AG04450 (cell line): Measurements from ENCODE around the gene AK5. TPM values are rescaled to one million over a fixed set of nuclear protein-coding genes. Genes with fewer than 3 reads are reported as not detected.

Source experiments
- CTCF ChIA-PET: fragments of 300-600, 350-600 bp; formaldehyde crosslinking; extraction: SDS; loops from one replicate; lab custom pipeline; 2022; ENCODE audit warnings: antibody characterized with exemption, inconsistent platforms; lab: Charles Lee
- POLR2A ChIA-PET: fragments of 350-600 bp; formaldehyde crosslinking; extraction: SDS; loops from one replicate; lab custom pipeline; 2021; ENCODE audit warnings: antibody characterized with exemption, inconsistent platforms; lab: Yijun Ruan, JAX
- DNase-seq: peaks from one replicate; pipeline ENCODE4 v3.0.0-alpha.2; 2011; ENCODE audit warnings: low read depth, low spot score
- H3K27ac ChIP-seq: one replicate; pipeline ENCODE4 v1.5.1; 2012; ENCODE audit warnings: low read depth, low read length, control low read depth
- H3K27me3 ChIP-seq: one replicate; pipeline ENCODE4 v1.6.0; 2012; ENCODE audit warnings: low read length; ENCODE audit not compliant: control insufficient read depth, insufficient read depth
- H3K4me3 ChIP-seq: 2 replicates; pipeline ENCODE4 v1.5.1; 2011; ENCODE audit warnings: mild to moderate bottlenecking, low read depth, low read length, control low read depth
- H3K9me3 ChIP-seq: 2 replicates; pipeline ENCODE4 v1.5.1; 2012; ENCODE audit warnings: low read length; ENCODE audit not compliant: control insufficient read depth, insufficient read depth
- polyA plus RNA-seq: library from polyadenylated mRNA; depleted of rRNA; stranded (reverse); fragments of >200 nt; gene quantifications from 2 replicates; pipeline ENCODE4 v1.2.3, GENCODE V29; 2011
- TF ChIP-seq, protein P1 (sequence below): IDR thresholded peaks from 2 replicates; pipeline ENCODE4 v1.5.1; 2011; ENCODE audit warnings: low read depth, low read length, control low read depth, inconsistent platforms

Gene AK5
- polyA plus RNA-seq, 1 experiment: 45.1 TPM

DNA sequence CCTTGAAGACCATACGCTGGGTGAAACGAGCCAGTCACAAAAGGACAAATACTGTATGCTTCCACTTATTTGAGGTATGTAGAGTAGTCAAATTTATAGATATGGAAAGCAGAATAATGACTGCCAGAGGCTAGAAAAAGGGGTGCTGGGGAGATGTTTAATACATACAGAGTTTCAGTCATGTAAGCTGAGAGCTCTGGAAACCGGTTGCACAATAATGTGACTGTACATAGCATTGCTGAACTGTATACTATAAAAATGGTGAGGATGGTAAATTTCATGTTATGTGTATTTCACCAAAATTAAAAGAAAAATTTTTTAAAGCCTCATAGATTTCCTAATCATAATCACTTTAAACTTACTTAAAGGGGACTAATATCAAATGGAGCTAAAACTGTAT is 289.8 kb downstream of the AK5 start:
- H3K4me3 ChIP-seq: no peak overlapping the region
- CTCF ChIA-PET: interaction anchor here (0.5 kb wide), 1 partner anchor 139 kb away, joined by 4 read pairs; no protein-coding TSS in a partner anchor
- no peak for DNase-seq
- TF ChIP-seq, protein P1, sequence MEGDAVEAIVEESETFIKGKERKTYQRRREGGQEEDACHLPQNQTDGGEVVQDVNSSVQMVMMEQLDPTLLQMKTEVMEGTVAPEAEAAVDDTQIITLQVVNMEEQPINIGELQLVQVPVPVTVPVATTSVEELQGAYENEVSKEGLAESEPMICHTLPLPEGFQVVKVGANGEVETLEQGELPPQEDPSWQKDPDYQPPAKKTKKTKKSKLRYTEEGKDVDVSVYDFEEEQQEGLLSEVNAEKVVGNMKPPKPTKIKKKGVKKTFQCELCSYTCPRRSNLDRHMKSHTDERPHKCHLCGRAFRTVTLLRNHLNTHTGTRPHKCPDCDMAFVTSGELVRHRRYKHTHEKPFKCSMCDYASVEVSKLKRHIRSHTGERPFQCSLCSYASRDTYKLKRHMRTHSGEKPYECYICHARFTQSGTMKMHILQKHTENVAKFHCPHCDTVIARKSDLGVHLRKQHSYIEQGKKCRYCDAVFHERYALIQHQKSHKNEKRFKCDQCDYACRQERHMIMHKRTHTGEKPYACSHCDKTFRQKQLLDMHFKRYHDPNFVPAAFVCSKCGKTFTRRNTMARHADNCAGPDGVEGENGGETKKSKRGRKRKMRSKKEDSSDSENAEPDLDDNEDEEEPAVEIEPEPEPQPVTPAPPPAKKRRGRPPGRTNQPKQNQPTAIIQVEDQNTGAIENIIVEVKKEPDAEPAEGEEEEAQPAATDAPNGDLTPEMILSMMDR: no peak
- H3K27ac ChIP-seq: no peak overlapping the region
- H3K27me3 ChIP-seq: no peaks in the 10 kb centered on the region
- POLR2A ChIA-PET: interaction anchor here (0.9 kb wide), 1 partner anchor 31 kb away, joined by 4 read pairs; no protein-coding TSS in a partner anchor
- H3K9me3 ChIP-seq: no peaks in the 10 kb centered on the region

DNA sequence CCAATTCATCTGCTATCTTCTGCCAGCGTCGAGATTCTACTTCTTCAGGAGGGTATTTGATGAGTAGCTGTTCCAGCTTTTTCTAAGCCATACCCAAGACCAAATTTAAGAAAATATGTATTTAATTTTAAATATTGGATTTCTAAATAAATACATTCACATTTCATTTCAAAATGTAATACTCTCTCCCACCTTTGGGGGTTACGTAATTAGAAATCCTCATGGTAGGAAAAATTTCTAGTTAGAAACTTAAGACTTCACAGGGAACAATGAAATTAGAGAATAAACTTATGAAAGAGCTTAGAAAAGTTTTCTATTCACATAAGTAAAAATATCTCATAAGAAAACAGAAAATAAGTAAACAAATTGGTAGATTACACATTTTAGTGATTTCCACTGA is 297.7 kb downstream of the AK5 start:
- Histone ChIP-seq H3K9me3 (no peaks in the 10 kb centered on the region), H3K4me3 (no peak overlapping the region), H3K27ac (no peak overlapping the region), H3K27me3 (no peaks in the 10 kb centered on the region)
- TF ChIP-seq, protein P1: no peak
- ChIA-PET CTCF (interaction anchor here (0.7 to 1.3 kb wide), 3 partner anchors 9 to 63 kb away, joined by 3 to 6 read pairs (median 3); no protein-coding TSS in a partner anchor), POLR2A (no interaction called here)
- DNase-seq: no peak

DNA sequence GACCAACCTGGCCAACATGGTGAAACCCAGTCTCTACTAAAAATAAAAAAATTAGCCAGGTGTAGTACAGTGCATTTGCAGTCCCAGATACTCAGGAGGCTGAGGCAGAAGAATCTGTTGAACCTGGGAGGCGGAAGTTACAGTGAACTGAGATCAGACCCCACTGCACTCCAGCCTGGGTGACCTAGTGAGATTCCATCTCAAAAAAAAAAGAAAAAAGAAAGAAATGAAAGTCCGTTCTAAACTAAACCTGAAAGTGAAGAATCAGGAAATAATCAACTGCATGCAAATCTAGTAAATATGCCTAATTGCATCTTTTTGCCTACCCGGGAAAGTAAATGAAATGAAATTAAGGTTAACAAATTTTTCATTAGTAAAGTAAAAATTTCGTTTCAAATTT is 301.1 kb downstream of the AK5 start:
- Histone ChIP-seq H3K27ac (no peak overlapping the region), H3K9me3 (no peaks in the 10 kb centered on the region), H3K4me3 (no peak overlapping the region), H3K27me3 (no peaks in the 10 kb centered on the region)
- POLR2A ChIA-PET: no interaction called here
- DNase-seq: no peak
- CTCF ChIA-PET: no interaction called here
- TF ChIP-seq, protein P1: no peak

DNA sequence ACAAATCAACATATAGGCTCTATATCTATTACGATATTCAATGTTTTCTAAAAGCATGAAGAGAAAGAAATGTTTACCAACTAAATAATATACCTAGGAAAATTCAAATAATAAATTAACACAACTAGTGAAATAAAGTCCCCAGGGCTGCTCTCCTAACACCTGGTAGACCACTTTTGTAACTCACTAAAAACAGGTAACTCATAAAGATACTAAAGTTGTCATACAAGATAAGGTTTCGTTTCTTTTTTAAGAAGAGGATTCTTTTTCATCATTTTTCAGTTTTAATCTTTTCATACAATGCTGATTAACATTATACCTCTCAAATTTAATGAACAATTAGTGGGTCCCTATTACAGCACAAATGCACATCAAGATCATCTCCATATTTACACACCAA is 301.7 kb downstream of the AK5 start:
- no peak overlapping the region for H3K27ac ChIP-seq
- no peak overlapping the region for H3K4me3 ChIP-seq
- no peak for DNase-seq
- H3K27me3 ChIP-seq: no peaks in the 10 kb centered on the region
- TF ChIP-seq, protein P1: no peak
- CTCF ChIA-PET: no interaction called here
- no peaks in the 10 kb centered on the region for H3K9me3 ChIP-seq
- POLR2A ChIA-PET: interaction anchor here (0.6 kb wide), 1 partner anchor 285 kb away, joined by 5 read pairs; no protein-coding TSS in a partner anchor

DNA sequence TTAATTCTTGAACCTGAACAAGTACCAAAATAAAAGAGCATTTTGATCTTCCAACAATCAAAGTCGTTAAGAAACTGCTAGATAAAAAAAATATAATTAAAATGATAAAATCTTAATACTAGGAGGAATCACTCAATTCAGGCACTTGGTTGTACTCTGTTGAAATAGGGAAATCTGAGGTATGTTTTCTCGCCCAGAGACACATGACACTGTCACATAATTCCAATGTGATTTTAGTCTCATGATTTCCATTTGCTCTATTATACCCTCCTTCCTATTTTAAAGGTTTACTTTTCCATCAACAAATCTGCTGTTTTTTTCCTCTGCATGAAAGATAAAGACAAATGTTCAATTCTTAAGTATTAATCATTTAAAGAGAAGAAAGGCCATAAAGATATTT is 303.1 kb downstream of the AK5 start:
- POLR2A ChIA-PET: no interaction called here

More for the DNA sequence above, 303.1 kb downstream of the AK5 start:
- TF ChIP-seq, protein P1: no peak
- DNase-seq: no peak
- H3K9me3 ChIP-seq: no peaks in the 10 kb centered on the region
- CTCF ChIA-PET: interaction anchor here (1.7 to 2.0 kb wide), 2 partner anchors 7 to 51 kb away, joined by 5 to 6 read pairs; no protein-coding TSS in a partner anchor
- H3K4me3 ChIP-seq: no peak overlapping the region
- no peak overlapping the region for H3K27ac ChIP-seq
- H3K27me3 ChIP-seq: no peaks in the 10 kb centered on the region
